H1 (cell line): Measurements from ENCODE around the gene RNF114. TPM values are rescaled to one million over a fixed set of nuclear protein-coding genes. Genes with fewer than 3 reads are reported as not detected.

Experiments
- CTCF ChIA-PET: fragments of 300-600 bp; sonication (Branson Sonifier 250); formaldehyde crosslinking; loops from one replicate; lab custom pipeline; 2021; ENCODE audit not compliant: partially characterized antibody; lab: Charles Lee
- POLR2A ChIA-PET: fragments of 300-600 bp; sonication (Branson Sonifier 250); formaldehyde crosslinking; loops from one replicate; lab custom pipeline; 2021; ENCODE audit warnings: inconsistent platforms; ENCODE audit not compliant: partially characterized antibody; lab: Charles Lee
- DNase-seq, 2 experiments: peaks; one replicate each; pipeline versions ENCODE4 v3.0.0 to v3.0.0-alpha.2; 2010 to 2022; ENCODE audit warnings: low spot score in 2 of 2, low read depth in 1 of 2, mixed read lengths in 1 of 2
- FAIRE-seq: peaks from 2 replicates; lab custom pipeline; 2011; peaks lifted over from hg19 to GRCh38; lab: Jason Lieb, UNC
- H2AFZ ChIP-seq: 2 replicates; pipeline ENCODE4 v1.8.1; 2012; ENCODE audit warnings: low read length, inconsistent platforms
- H2AK5ac ChIP-seq: 2 replicates; pipeline ENCODE4 v1.6.1; 2013; ENCODE audit warnings: low read depth, low read length
- H2BK120ac ChIP-seq: replicated peaks from 2 replicates; pipeline ENCODE3; 2013; ENCODE audit warnings: low read depth, low read length, inconsistent platforms
- H2BK12ac ChIP-seq: 2 replicates; pipeline ENCODE4 v1.6.1; 2013; ENCODE audit warnings: low read depth, low read length
- H2BK15ac ChIP-seq: 2 replicates; pipeline ENCODE4 v1.6.1; 2013; ENCODE audit warnings: low read length
- H2BK20ac ChIP-seq: 2 replicates; pipeline ENCODE4 v1.6.1; 2013; ENCODE audit warnings: low read length
- H2BK5ac ChIP-seq: 2 replicates; pipeline ENCODE4 v1.6.1; 2013; ENCODE audit warnings: low read depth, low read length
- H3K14ac ChIP-seq: 2 replicates; pipeline ENCODE4 v1.6.1; 2013; ENCODE audit warnings: inconsistent platforms; ENCODE audit not compliant: insufficient read length
- H3K18ac ChIP-seq: 2 replicates; pipeline ENCODE4 v1.6.1; 2013; ENCODE audit warnings: low read length; ENCODE audit errors: extremely low read depth
- H3K23ac ChIP-seq: 2 replicates; pipeline ENCODE4 v1.6.1; 2013; ENCODE audit warnings: inconsistent platforms; ENCODE audit not compliant: insufficient read length
- H3K23me2 ChIP-seq: 2 replicates; pipeline ENCODE4 v1.6.1; 2013; ENCODE audit warnings: low read depth, low read length
- H3K27ac ChIP-seq: 2 replicates; pipeline ENCODE4 v1.6.1; 2011; ENCODE audit warnings: low read depth, low read length, inconsistent platforms
- H3K27me3 ChIP-seq, 4 experiments: replicated peaks in 1 of 4; 1 replicate in 1 of 4; 2 replicates in 3 of 4; pipeline versions ENCODE4 v1.6.1 to v1.8.1; 2011 to 2013; ENCODE audit warnings: low read length in 3 of 4, mild to moderate bottlenecking in 3 of 4, inconsistent platforms in 2 of 4, mixed read lengths in 2 of 4, moderate library complexity in 1 of 4; ENCODE audit not compliant: control insufficient read depth in 3 of 4, insufficient read depth in 3 of 4; ENCODE audit errors: extremely low read depth in 1 of 4
- H3K36me3 ChIP-seq, 4 experiments: 2 replicates each; pipeline versions ENCODE4 v1.6.1 to v1.8.1; 2011 to 2013; ENCODE audit warnings: mild to moderate bottlenecking in 4 of 4, low read length in 3 of 4, moderate library complexity in 2 of 4, control low read depth in 1 of 4, inconsistent platforms in 1 of 4; ENCODE audit not compliant: insufficient read depth in 4 of 4, control insufficient read depth in 2 of 4
- H3K4ac ChIP-seq: replicated peaks from 2 replicates; pipeline ENCODE3; 2013; ENCODE audit warnings: low read length, low read depth, mixed read lengths, inconsistent platforms; ENCODE audit not compliant: insufficient read length
- H3K4me1 ChIP-seq, 4 experiments: replicated peaks in 1 of 4; 1 replicate in 1 of 4; 2 replicates in 3 of 4; pipeline versions ENCODE4 v1.6.1 to v1.8.1; 2011 to 2013; ENCODE audit warnings: low read length in 3 of 4, inconsistent platforms in 2 of 4, mixed read lengths in 1 of 4; ENCODE audit not compliant: insufficient read depth in 4 of 4, control insufficient read depth in 3 of 4
- H3K4me2 ChIP-seq, 2 experiments: 2 replicates each; pipeline versions ENCODE4 v1.6.1 to v1.8.1; 2011 to 2013; ENCODE audit warnings: low read depth in 2 of 2, low read length in 2 of 2, control low read depth in 1 of 2, inconsistent platforms in 1 of 2, mild to moderate bottlenecking in 1 of 2; ENCODE audit not compliant: insufficient read depth in 1 of 2
- H3K4me3 ChIP-seq, 4 experiments: fragments of 200-600, 300-600 bp in 1 of 4; sonication (generic), shearing (Covaris generic), sonication (Bioruptor Twin) in 1 of 4; 2 replicates each; pipeline versions ENCODE4 v1.5.1 to v1.8.1; 2011 to 2016; ENCODE audit warnings: low read length in 4 of 4, low read depth in 3 of 4, control low read depth in 2 of 4, inconsistent platforms in 2 of 4, mild to moderate bottlenecking in 2 of 4, mixed read lengths in 1 of 4, moderate library complexity in 1 of 4; ENCODE audit not compliant: insufficient read depth in 2 of 4; ENCODE audit errors: extremely low read depth in 1 of 4
- H3K56ac ChIP-seq: replicated peaks from 2 replicates; pipeline ENCODE3; 2013; ENCODE audit warnings: low read depth, mild to moderate bottlenecking, mixed read lengths, low read length, inconsistent platforms; ENCODE audit not compliant: insufficient read length
- H3K79me1 ChIP-seq: 2 replicates; pipeline ENCODE4 v1.6.1; 2013; ENCODE audit warnings: low read depth, low read length, control low read depth
- H3K79me2 ChIP-seq, 2 experiments: 2 replicates each; pipeline versions ENCODE4 v1.6.1 to v1.8.1; 2012 to 2013; ENCODE audit warnings: low read length in 2 of 2, mild to moderate bottlenecking in 2 of 2, inconsistent platforms in 1 of 2; ENCODE audit not compliant: insufficient read depth in 2 of 2, control insufficient read depth in 1 of 2
- H3K9ac ChIP-seq, 4 experiments: replicated peaks in 1 of 4; 1 replicate in 1 of 4; 2 replicates in 3 of 4; pipeline versions ENCODE4 v1.6.1 to v1.8.1; 2011 to 2013; ENCODE audit warnings: low read depth in 3 of 4, low read length in 3 of 4, control low read depth in 2 of 4, mild to moderate bottlenecking in 2 of 4, moderate library complexity in 2 of 4, inconsistent platforms in 1 of 4; ENCODE audit errors: extremely low read depth in 1 of 4
- H3K9me3 ChIP-seq, 2 experiments: 2 replicates each; pipeline versions ENCODE4 v1.6.1 to v1.8.1; 2012 to 2013; ENCODE audit warnings: mild to moderate bottlenecking in 2 of 2, moderate library complexity in 2 of 2, control low read depth in 1 of 2, inconsistent platforms in 1 of 2, low read depth in 1 of 2, low read length in 1 of 2, mixed read lengths in 1 of 2; ENCODE audit not compliant: insufficient read depth in 2 of 2
- H4K20me1 ChIP-seq, 2 experiments: replicated peaks in 1 of 2; 2 replicates each; pipeline versions ENCODE3 to v1.8.1; 2011 to 2013; ENCODE audit warnings: inconsistent platforms in 2 of 2, low read length in 2 of 2, mild to moderate bottlenecking in 1 of 2; ENCODE audit not compliant: insufficient read depth in 2 of 2, control insufficient read depth in 1 of 2
- H4K5ac ChIP-seq: 2 replicates; pipeline ENCODE4 v1.6.1; 2013; ENCODE audit warnings: low read length, low read depth, mixed read lengths, inconsistent platforms; ENCODE audit not compliant: insufficient read length
- H4K8ac ChIP-seq: 2 replicates; pipeline ENCODE4 v1.8.0; 2013; ENCODE audit warnings: mild to moderate bottlenecking, moderate library complexity, low read length, inconsistent platforms; ENCODE audit not compliant: insufficient read depth; ENCODE audit errors: extremely low read depth
- H4K91ac ChIP-seq: replicated peaks from 2 replicates; pipeline ENCODE3; 2013; ENCODE audit warnings: low read length, mixed read lengths, inconsistent platforms; ENCODE audit not compliant: insufficient read length
- ASH2L ChIP-seq: fragments of 200-600, 300-600 bp; sonication (generic); IDR thresholded peaks from one replicate; pipeline ENCODE4 v1.7.1; 2017; ENCODE audit warnings: low read length
- BRCA1 ChIP-seq: IDR thresholded peaks from 2 replicates; pipeline ENCODE4 v1.6.1; 2012; ENCODE audit warnings: low read depth, low read length, improper control_type of control experiment
- EZH2 ChIP-seq: fragments of 200-600 bp; sonication (generic); IDR thresholded peaks from 2 replicates; pipeline ENCODE4 v1.7.1; 2012; ENCODE audit warnings: low read depth, mild to moderate bottlenecking, moderate library complexity, low read length, inconsistent platforms; ENCODE audit not compliant: severe bottlenecking
- KDM4A ChIP-seq: IDR thresholded peaks from one replicate; pipeline ENCODE4 v1.7.1; 2012; ENCODE audit warnings: low read depth, mild to moderate bottlenecking, moderate library complexity, low read length, inconsistent platforms; ENCODE audit not compliant: severe bottlenecking
- KDM5A ChIP-seq: fragments of 200-600 bp; IDR thresholded peaks from 2 replicates; pipeline ENCODE4 v1.7.1; 2012; ENCODE audit warnings: mild to moderate bottlenecking, low read length, inconsistent platforms, mixed read lengths
- NANOG ChIP-seq: IDR thresholded peaks from 2 replicates; pipeline ENCODE4 v1.6.1; 2011; ENCODE audit warnings: low read length, low read depth, mild to moderate bottlenecking, inconsistent platforms; ENCODE audit not compliant: insufficient read depth, poor library complexity, severe bottlenecking
- SIRT6 ChIP-seq: IDR thresholded peaks from one replicate; pipeline ENCODE4 v1.7.1; 2012; ENCODE audit warnings: low read length, inconsistent platforms
- SUZ12 ChIP-seq: fragments of 200-600 bp; sonication (generic); IDR thresholded peaks from 2 replicates; pipeline ENCODE4 v1.6.1; 2012; ENCODE audit warnings: mild to moderate bottlenecking, inconsistent platforms, low read length, moderate library complexity, mixed read lengths
- TBP ChIP-seq: IDR thresholded peaks from 2 replicates; pipeline ENCODE4 v1.6.1; 2011; ENCODE audit warnings: low read depth, low read length, improper control_type of control experiment
- WGBS, 2 experiments: shearing (Covaris generic) in 1 of 2; methylation state at CpG; one replicate each; pipeline versions ENCODE4 v1.1.6 to v1.1.7; 2013 to 2015; ENCODE audit warnings: low lambda C conversion rate in 2 of 2, mixed read lengths in 2 of 2, inconsistent platforms in 1 of 2, low coverage in 1 of 2, missing lambda C conversion rate in 1 of 2; ENCODE audit not compliant: insufficient replicate concordance in 2 of 2, insufficient coverage in 1 of 2, insufficient read length in 1 of 2; ENCODE audit errors: extremely low coverage in 1 of 2, missing lambda C conversion rate in 1 of 2; 5-methylcytosine and 5-hydroxymethylcytosine counted together
- polyA plus RNA-seq, 7 experiments: library from polyadenylated mRNA; depleted of rRNA in 3 of 7; stranded (reverse) in 5 of 7; unstranded in 2 of 7; fragments of >200 nt in 5 of 7; fragments of 200-250 nt in 2 of 7; gene quantifications; 1 replicate in 5 of 7; 2 replicates in 1 of 7; 4 replicates in 1 of 7; pipeline versions ENCODE4 v1.2.1 to v1.2.3, GENCODE V29; 2011 to 2013; ENCODE audit warnings: missing spikeins in 2 of 7, mixed read lengths in 2 of 7
- total RNA-seq: library from RNA; stranded (reverse); fragmentation: NEBNext Ultra II Directional; extraction: Animal tissue kit (Norgen Biotek cat#: 25700); gene quantifications from 2 replicates; pipeline ENCODE4 v1.2.1, GENCODE V29; 2021
- TF ChIP-seq, protein P1 (sequence below): IDR thresholded peaks from 2 replicates; pipeline ENCODE4 v1.6.1; 2011; ENCODE audit warnings: low read length, improper control_type of control experiment

Gene RNF114
- total and polyA plus RNA-seq, 2 of the 8 experiments (the other 6 are each of a cell fraction or from before 2014, with no cell fraction given) = 81.7 to 89.9 TPM

- Histone ChIP-seq H3K27ac (no peak overlapping the region), H3K4me2 (peak overlapping the region in 1 of 2 experiments; percentile 36; a peak in 1 of 4 replicates)
- 44% methylated on average over 16 of the region's 18 CpGs; no CpG with 5 or more reads in 1 of the 2 experiments for WGBS, 2 experiments
- TF ChIP-seq TBP (no peak), BRCA1 (no peak), ASH2L (no peak), SUZ12 (no peak), NANOG (no peak), SIRT6 (no peak), KDM5A (no peak), EZH2 (no peak), KDM4A (no peak)
- TF ChIP-seq, protein P1, sequence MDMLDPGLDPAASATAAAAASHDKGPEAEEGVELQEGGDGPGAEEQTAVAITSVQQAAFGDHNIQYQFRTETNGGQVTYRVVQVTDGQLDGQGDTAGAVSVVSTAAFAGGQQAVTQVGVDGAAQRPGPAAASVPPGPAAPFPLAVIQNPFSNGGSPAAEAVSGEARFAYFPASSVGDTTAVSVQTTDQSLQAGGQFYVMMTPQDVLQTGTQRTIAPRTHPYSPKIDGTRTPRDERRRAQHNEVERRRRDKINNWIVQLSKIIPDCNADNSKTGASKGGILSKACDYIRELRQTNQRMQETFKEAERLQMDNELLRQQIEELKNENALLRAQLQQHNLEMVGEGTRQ = no peak
Observed at GRCh38 chr20:49888212-49889000, 47.8 kb upstream of the RNF114 start.

More at GRCh38 chr20:49888212-49889000, 47.8 kb upstream of the RNF114 start:
- Histone ChIP-seq H3K56ac (no peak overlapping the region), H4K8ac (no peak overlapping the region), H4K91ac (peak overlapping the region; percentile 29), H3K36me3 (peaks cover 0 to 10% (median 0%) of the 10 kb centered on the region in 4 experiments; a peak in 2 of 8 replicates), H3K27me3 (no peaks in the 10 kb centered on the region), H2BK120ac (no peak overlapping the region), H3K9ac (no peak overlapping the region), H3K14ac (no peak overlapping the region), H2BK12ac (0 out of 2 replicates have a peak overlapping the region, but pooled peaks have one; percentile 60), H2BK15ac (no peak overlapping the region), H3K23ac (no peak overlapping the region), H3K4me1 (peaks cover 0 to 19% (median 11%) of the 10 kb centered on the region in 4 experiments; a peak in 5 of 7 replicates), H3K18ac (peak overlapping the region; percentile 27), H4K20me1 (peaks cover 3 to 6% of the 10 kb centered on the region in 2 experiments), H3K9me3 (no peaks in the 10 kb centered on the region), H4K5ac (no peak overlapping the region), H2BK5ac (peak overlapping the region; percentile 80), H3K23me2 (peaks cover 1% of the 10 kb centered on the region; the same call in 1 of the 2 replicates), H2BK20ac (no peak overlapping the region), H3K79me1 (no peaks in the 10 kb centered on the region), H3K4me3 (no peak overlapping the region), H3K79me2 (no peaks in the 10 kb centered on the region), H2AFZ (no peak overlapping the region), H3K4ac (no peak overlapping the region), H2AK5ac (no peak overlapping the region)
- FAIRE-seq (peak; percentile 90), DNase-seq (peak; percentile 76 to 94)
- CTCF ChIA-PET = interaction anchor here (0.7 to 12.8 kb wide), 37 partner anchors 16 to 383 kb away, joined by 3 to 199 read pairs (median 4); partner anchors contain the start of gene SPATA2
- POLR2A ChIA-PET = interaction anchor here (1.4 to 1.6 kb wide), 3 partner anchors 175 to 279 kb away, joined by 4 to 6 read pairs (median 6); partner anchors contain the start of gene B4GALT5
